OCI-LY7 (cell line): Measurements from ENCODE around the gene DENND2D.

Source experiments
- CTCF ChIP-seq: fragments of 200-600 bp; sonication (generic); conservative IDR thresholded peaks from 2 replicates; pipeline ENCODE4 v1.5.1; 2014; ENCODE audit warnings: mild to moderate bottlenecking, antibody characterized with exemption, low read length, moderate library complexity, mixed read lengths
- EZH2phosphoT487 ChIP-seq: fragments of 200-600 bp; sonication (generic); IDR thresholded peaks from 2 replicates; pipeline ENCODE4 v1.6.1; 2018; ENCODE audit warnings: low read depth, borderline replicate concordance, mild to moderate bottlenecking, mixed run types, antibody characterized with exemption, low read length, moderate library complexity, mixed read lengths

- TF ChIP-seq CTCF (no peak), EZH2phosphoT487 (no peak)
Observed at GRCh38 chr1:111221633-111222291, 21.3 kb upstream of the DENND2D start.
